Kidney (tissue), 14 donors: ENCODE measurements around the gene EPHB3. TPM values are rescaled to one million over a fixed set of nuclear protein-coding genes. Genes with fewer than 3 reads are reported as not detected.

Experiments used
- DNase-seq, 5 donors: peaks; one replicate each; pipeline ENCODE4 v3.0.0-alpha.2; 2013 to 2020
- FAIRE-seq: peaks from 2 replicates; lab custom pipeline; 2012; peaks lifted over from hg19 to GRCh38; lab: Jason Lieb, UNC
- H3K27ac ChIP-seq, 2 donors: one replicate each; pipeline ENCODE4 v1.7.0; 2013; ENCODE audit warnings: low read depth in 2 of 2, low read length in 2 of 2, inconsistent platforms in 1 of 2
- H3K27me3 ChIP-seq: one replicate; pipeline ENCODE4 v1.7.1; 2013; ENCODE audit warnings: low read length, inconsistent platforms; ENCODE audit not compliant: control insufficient read depth, insufficient read depth
- H3K36me3 ChIP-seq, 3 donors: one replicate each; pipeline versions ENCODE4 v1.7.0 to v1.7.1; 2013; ENCODE audit warnings: low read length in 3 of 3, control low read depth in 1 of 3, inconsistent platforms in 1 of 3; ENCODE audit not compliant: insufficient read depth in 3 of 3, control insufficient read depth in 2 of 3
- H3K4me1 ChIP-seq, 3 donors: one replicate each; pipeline versions ENCODE4 v1.7.0 to v1.7.1; 2013; ENCODE audit warnings: low read length in 3 of 3, inconsistent platforms in 1 of 3, low read depth in 1 of 3; ENCODE audit not compliant: control insufficient read depth in 2 of 3, insufficient read depth in 2 of 3
- H3K4me3 ChIP-seq, 3 donors: one replicate each; pipeline versions ENCODE4 v1.7.0 to v1.8.1; 2013; ENCODE audit warnings: low read length in 3 of 3, control low read depth in 1 of 3, inconsistent platforms in 1 of 3
- H3K9ac ChIP-seq, 3 donors: one replicate each; pipeline versions ENCODE4 v1.7.0 to v1.7.1; 2013; ENCODE audit warnings: low read length in 3 of 3, control low read depth in 1 of 3, inconsistent platforms in 1 of 3
- H3K9me3 ChIP-seq, 3 donors: one replicate each; pipeline versions ENCODE4 v1.7.0 to v1.7.1; 2013; ENCODE audit warnings: low read length in 3 of 3, control low read depth in 1 of 3, inconsistent platforms in 1 of 3; ENCODE audit not compliant: control insufficient read depth in 2 of 3, insufficient read depth in 1 of 3
- intact Hi-C: fragments of 100-400 bp; cut with DNase I; formaldehyde crosslinking; loops from one replicate; pipeline ENCODE4 v1.11.1; 2022
- polyA plus RNA-seq: library from polyadenylated mRNA; stranded (reverse); fragments of 350-450 nt; fragmentation: Illumina TruSeq; extraction: RNeasy Lipid Tissue Mini Kit (QIAGEN cat#74804); gene quantifications from one replicate; pipeline ENCODE4 v1.2.3, GENCODE V29; 2014; ENCODE audit warnings: low read depth, low replicate concordance; ENCODE audit not compliant: insufficient read depth
- total RNA-seq: library from RNA; stranded (reverse); fragmentation: NEBNext Ultra II Directional; extraction: Animal tissue kit (Norgen Biotek cat#: 25700); gene quantifications from one replicate; pipeline ENCODE4 v1.2.1, GENCODE V29; 2021
- TF ChIP-seq, protein P1 (sequence below): IDR thresholded peaks from 3 replicates; pipeline ENCODE4 v1.5.1; 2012; ENCODE audit warnings: mild to moderate bottlenecking, moderate library complexity, borderline replicate concordance; ENCODE audit not compliant: insufficient read depth; ENCODE audit errors: extremely low read depth
- donor health status: control.
- donor health status: control.
- donor health status: control.
- donor health status: control.
- donor health status: control.
- donor health status: DM: yes; HTN: yes; CAD: no.
- donor health status: Normal renal cell carcinoma (clear cell type).

EPHB3 gene
- total and polyA plus RNA-seq, 2 donors from 2014 or later: 1.4 to 3.8 TPM

DNA sequence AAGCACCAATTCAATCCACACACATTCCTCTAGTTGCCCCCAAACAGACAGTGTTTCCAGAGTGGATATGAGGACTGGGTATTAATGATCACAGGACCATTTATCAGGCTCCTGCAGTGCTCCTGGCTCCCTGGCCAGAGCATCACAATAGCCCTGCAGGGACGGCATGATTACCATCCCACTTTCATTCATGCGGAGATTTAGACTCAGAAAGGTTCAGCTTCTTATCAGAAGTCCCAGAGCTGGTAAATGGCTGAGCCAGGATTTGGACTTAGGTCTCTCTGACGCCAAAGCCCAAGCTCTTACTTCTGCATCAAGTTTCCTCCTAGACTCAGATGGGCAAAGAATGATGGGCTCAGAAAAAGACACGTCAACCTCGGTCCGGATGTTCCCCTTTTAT is 2.9 kb upstream of the EPHB3 start:
- no peak for FAIRE-seq
- Histone ChIP-seq H3K4me1 (peaks cover 0 to 11% (median 10%) of the 10 kb centered on the region in 3 donors), H3K9me3 (no peaks in the 10 kb centered on the region), H3K27ac (no peak overlapping the region), H3K27me3 (no peaks in the 10 kb centered on the region), H3K4me3 (no peak overlapping the region), H3K9ac (no peak overlapping the region), H3K36me3 (no peaks in the 10 kb centered on the region)
- TF ChIP-seq, protein P1, sequence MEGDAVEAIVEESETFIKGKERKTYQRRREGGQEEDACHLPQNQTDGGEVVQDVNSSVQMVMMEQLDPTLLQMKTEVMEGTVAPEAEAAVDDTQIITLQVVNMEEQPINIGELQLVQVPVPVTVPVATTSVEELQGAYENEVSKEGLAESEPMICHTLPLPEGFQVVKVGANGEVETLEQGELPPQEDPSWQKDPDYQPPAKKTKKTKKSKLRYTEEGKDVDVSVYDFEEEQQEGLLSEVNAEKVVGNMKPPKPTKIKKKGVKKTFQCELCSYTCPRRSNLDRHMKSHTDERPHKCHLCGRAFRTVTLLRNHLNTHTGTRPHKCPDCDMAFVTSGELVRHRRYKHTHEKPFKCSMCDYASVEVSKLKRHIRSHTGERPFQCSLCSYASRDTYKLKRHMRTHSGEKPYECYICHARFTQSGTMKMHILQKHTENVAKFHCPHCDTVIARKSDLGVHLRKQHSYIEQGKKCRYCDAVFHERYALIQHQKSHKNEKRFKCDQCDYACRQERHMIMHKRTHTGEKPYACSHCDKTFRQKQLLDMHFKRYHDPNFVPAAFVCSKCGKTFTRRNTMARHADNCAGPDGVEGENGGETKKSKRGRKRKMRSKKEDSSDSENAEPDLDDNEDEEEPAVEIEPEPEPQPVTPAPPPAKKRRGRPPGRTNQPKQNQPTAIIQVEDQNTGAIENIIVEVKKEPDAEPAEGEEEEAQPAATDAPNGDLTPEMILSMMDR: no peak
- intact Hi-C loops: no loop called here
- no peak for DNase-seq

GRCh38 chr3:184559336-184559735 is 2.2 kb upstream of the EPHB3 start:
- Histone ChIP-seq H3K9ac (no peak overlapping the region), H3K9me3 (no peaks in the 10 kb centered on the region), H3K4me3 (no peak overlapping the region), H3K27ac (no peak overlapping the region), H3K27me3 (no peaks in the 10 kb centered on the region), H3K36me3 (no peaks in the 10 kb centered on the region), H3K4me1 (peaks cover 0 to 15% (median 10%) of the 10 kb centered on the region in 3 donors)
- TF ChIP-seq, protein P1: no peak
- DNase-seq (peak in 1 of 5 donors; percentile 36), FAIRE-seq (no peak)
- intact Hi-C loops: no loop called here

DNA sequence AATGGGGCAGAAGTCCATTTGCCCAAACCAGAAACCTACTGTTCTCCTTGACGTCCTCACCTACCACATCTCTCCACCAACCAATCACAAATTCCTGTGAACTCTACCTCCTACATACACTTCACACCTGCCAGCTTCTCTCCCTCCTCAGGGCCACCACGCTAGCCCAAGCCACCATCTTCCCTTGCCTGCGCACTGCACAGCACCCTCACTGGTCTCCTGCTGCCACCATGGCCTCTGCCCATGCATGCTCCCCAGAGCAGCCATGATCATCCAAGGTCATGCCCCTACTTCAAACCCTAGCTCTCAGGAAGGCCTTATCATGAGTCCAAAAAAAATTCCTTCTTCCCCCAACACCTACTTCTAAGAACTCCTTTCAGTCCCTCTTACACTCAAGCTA is 1.1 kb upstream of the EPHB3 start:
- intact Hi-C loops: no loop called here
- Histone ChIP-seq H3K27me3 (no peaks in the 10 kb centered on the region), H3K4me3 (peak overlapping the region in 1 of 3 donors; percentile 58), H3K27ac (no peak overlapping the region), H3K9ac (peak overlapping the region in 1 of 3 donors; percentile 43), H3K9me3 (no peaks in the 10 kb centered on the region), H3K4me1 (peaks cover 0 to 16% (median 10%) of the 10 kb centered on the region in 3 donors), H3K36me3 (no peaks in the 10 kb centered on the region)
- FAIRE-seq: no peak
- DNase-seq: peak in 1 of 5 donors; percentile 50
- TF ChIP-seq, protein P1: no peak
